HepG2 (cell line): ENCODE results near the gene TRPV4. TPM values are rescaled to one million over a fixed set of nuclear protein-coding genes. Genes with fewer than 3 reads are reported as not detected.

Experiments
- CREM ChIP-seq, 2 experiments: sonication (generic) in 1 of 2; formaldehyde crosslinking in 1 of 2; IDR thresholded peaks; 2 replicates each; pipeline versions ENCODE4 v1.4.0 to v1.6.1; 2016 to 2020; ENCODE audit warnings: antibody characterized with exemption in 1 of 2, mild to moderate bottlenecking in 1 of 2, missing genetic modification reagents in 1 of 2
- DR1 ChIP-seq: sonication (generic); formaldehyde crosslinking; IDR thresholded peaks from 2 replicates; pipeline ENCODE4 v1.8.0; 2021; ENCODE audit warnings: mild to moderate bottlenecking, missing genetic modification reagents, inconsistent platforms
- PITX1 ChIP-seq: sonication (generic); formaldehyde crosslinking; IDR thresholded peaks from 2 replicates; pipeline ENCODE4 v1.5.1; 2020; ENCODE audit warnings: mild to moderate bottlenecking, missing genetic modification reagents
- RXRB ChIP-seq: IDR thresholded peaks from 2 replicates; pipeline ENCODE4 v1.6.1; 2016; ENCODE audit warnings: borderline replicate concordance, missing genetic modification reagents, missing compliant biosample characterization
- SIN3A ChIP-seq: IDR thresholded peaks from 2 replicates; pipeline ENCODE4 v1.6.1; 2011; ENCODE audit warnings: low read depth, mild to moderate bottlenecking, control low read depth, low read length, borderline replicate concordance
- ZBTB21 ChIP-seq: sonication (generic); formaldehyde crosslinking; IDR thresholded peaks from 2 replicates; pipeline ENCODE4 v1.4.0; 2020; ENCODE audit warnings: missing genetic modification reagents
- ZNF263 ChIP-seq: sonication (generic); formaldehyde crosslinking; IDR thresholded peaks from 2 replicates; pipeline ENCODE4 v1.4.0; 2020; ENCODE audit warnings: missing genetic modification reagents
- ZNF335 ChIP-seq: sonication (generic); formaldehyde crosslinking; IDR thresholded peaks from 2 replicates; pipeline ENCODE4 v1.4.0; 2020; ENCODE audit warnings: missing genetic modification reagents
- ZNF564 ChIP-seq: sonication (generic); formaldehyde crosslinking; IDR thresholded peaks from 2 replicates; pipeline ENCODE4 v1.8.1; 2023; ENCODE audit warnings: mild to moderate bottlenecking, missing genetic modification reagents
- ZNF629 ChIP-seq: sonication (generic); formaldehyde crosslinking; conservative IDR thresholded peaks from 2 replicates; pipeline ENCODE4 v1.5.0; 2020; ENCODE audit warnings: missing genetic modification reagents
- polyA plus RNA-seq, 8 experiments: library from polyadenylated mRNA; depleted of rRNA in 3 of 8; stranded (reverse) in 7 of 8; unstranded in 1 of 8; fragments of >200 nt; fragmentation: Illumina TruSeq in 4 of 8; extraction: Trizol in 4 of 8; gene quantifications; 2 replicates each; pipeline versions ENCODE4 v1.2.1 to v1.2.3, GENCODE V29; 2011 to 2016; ENCODE audit warnings: low read depth in 4 of 8, missing spikeins in 1 of 8, mixed read lengths in 1 of 8; ENCODE audit not compliant: insufficient read depth in 1 of 8
- total RNA-seq, 5 experiments: library from RNA; depleted of rRNA; stranded (reverse); fragments of >200 nt; fragmentation: Illumina TruSeq; extraction: Trizol; gene quantifications; 2 replicates each; pipeline ENCODE4 v1.2.3, GENCODE V29; 2016; ENCODE audit warnings: low read depth in 1 of 5
- TF ChIP-seq, protein P1 (sequence below): sonication (generic); formaldehyde crosslinking; IDR thresholded peaks from 2 replicates; pipeline ENCODE4 v1.4.0; 2020; ENCODE audit warnings: missing genetic modification reagents
- TF ChIP-seq, protein P2 (sequence below): sonication (generic); formaldehyde crosslinking; IDR thresholded peaks from 2 replicates; pipeline ENCODE4 v1.5.1; 2020; ENCODE audit warnings: missing genetic modification reagents, mild to moderate bottlenecking, borderline replicate concordance

Gene TRPV4
- total and polyA plus RNA-seq, 2 of the 13 experiments (the other 11 are each of a cell fraction or from before 2014, with no cell fraction given), result 0.66 to 4.7 TPM

DNA sequence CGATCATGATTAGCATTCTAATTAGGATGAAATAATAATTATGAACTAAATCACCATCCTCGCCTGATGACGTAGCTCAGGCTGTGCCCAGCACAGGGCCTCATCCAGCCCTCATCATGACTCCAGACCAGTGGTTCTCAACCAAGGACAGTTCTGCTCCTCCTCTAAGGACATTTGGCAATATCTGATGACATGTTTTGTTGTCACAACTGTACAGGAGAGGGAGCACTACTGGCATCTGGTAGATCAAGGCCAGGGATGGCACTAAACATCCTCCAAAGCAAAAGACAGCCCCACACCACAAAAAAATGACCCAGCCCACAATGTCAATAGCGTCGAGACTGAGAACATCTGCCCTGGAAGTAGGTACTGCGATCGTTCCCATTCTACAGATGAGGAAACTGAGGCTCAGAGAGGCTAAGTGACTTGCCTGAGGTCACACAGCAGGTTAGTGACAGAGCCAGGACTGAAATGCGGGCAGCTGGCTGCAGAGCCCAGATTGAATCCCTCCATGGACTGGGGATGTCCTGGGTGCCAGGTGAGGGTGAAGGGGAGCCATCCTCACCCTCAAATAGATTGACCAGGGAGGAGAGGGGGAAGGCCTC lies 15.5 kb downstream of the TRPV4 start (continued):
- no peak for TF ChIP-seq ZNF564
- no peak for TF ChIP-seq CREM (IDR thresholded peaks at IDR 0.05)
- TF ChIP-seq CREM (CRISPR knock-in tag; IDR thresholded peaks at IDR 0.05), result no peak
- no peak for TF ChIP-seq SIN3A
- TF ChIP-seq DR1, result no peak
- peak; percentile 72 for TF ChIP-seq ZNF263 (CRISPR knock-in tag)
- no peak for TF ChIP-seq ZBTB21 (CRISPR knock-in tag)
- TF ChIP-seq RXRB (CRISPR knock-in tag), result no peak
- TF ChIP-seq ZNF629 (CRISPR knock-in tag), result peak; percentile 89
- TF ChIP-seq, protein P1, sequence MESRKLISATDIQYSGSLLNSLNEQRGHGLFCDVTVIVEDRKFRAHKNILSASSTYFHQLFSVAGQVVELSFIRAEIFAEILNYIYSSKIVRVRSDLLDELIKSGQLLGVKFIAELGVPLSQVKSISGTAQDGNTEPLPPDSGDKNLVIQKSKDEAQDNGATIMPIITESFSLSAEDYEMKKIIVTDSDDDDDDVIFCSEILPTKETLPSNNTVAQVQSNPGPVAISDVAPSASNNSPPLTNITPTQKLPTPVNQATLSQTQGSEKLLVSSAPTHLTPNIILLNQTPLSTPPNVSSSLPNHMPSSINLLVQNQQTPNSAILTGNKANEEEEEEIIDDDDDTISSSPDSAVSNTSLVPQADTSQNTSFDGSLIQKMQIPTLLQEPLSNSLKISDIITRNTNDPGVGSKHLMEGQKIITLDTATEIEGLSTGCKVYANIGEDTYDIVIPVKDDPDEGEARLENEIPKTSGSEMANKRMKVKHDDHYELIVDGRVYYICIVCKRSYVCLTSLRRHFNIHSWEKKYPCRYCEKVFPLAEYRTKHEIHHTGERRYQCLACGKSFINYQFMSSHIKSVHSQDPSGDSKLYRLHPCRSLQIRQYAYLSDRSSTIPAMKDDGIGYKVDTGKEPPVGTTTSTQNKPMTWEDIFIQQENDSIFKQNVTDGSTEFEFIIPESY (CRISPR knock-in tag), result no peak
- TF ChIP-seq PITX1 (CRISPR knock-in tag), result no peak
- TF ChIP-seq, protein P2, sequence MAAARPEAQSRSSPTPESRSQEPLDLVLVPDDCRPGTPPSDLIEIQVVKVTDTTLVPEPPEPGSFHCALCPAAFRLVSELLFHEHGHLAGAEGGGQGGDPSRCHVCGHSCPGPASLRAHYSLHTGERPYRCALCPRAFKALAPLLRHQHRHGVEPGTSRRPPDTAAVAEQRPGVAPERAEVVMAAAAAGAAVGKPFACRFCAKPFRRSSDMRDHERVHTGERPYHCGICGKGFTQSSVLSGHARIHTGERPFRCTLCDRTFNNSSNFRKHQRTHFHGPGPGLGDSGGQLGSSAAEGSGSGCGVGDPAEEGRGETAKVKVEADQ, result no peak
- no peak for TF ChIP-seq ZNF335 (CRISPR knock-in tag)
